Prostate gland (tissue), 2 donors: ENCODE measurements around the gene ZC3H8.

ENCODE experiments used
- CTCF ChIP-seq, 4 experiments: fragments of 200-600 bp in 2 of 4; fragments of 450-650 bp in 2 of 4; sonication (generic) in 2 of 4; IDR thresholded peaks; 1 replicate in 3 of 4; 2 replicates in 1 of 4; pipeline ENCODE4 v1.5.1; 2016 to 2019; ENCODE audit warnings: antibody characterized with exemption in 4 of 4, mild to moderate bottlenecking in 2 of 4, moderate library complexity in 2 of 4
- POLR2A ChIP-seq: fragments of 450-650 bp; IDR thresholded peaks from one replicate; pipeline ENCODE4 v1.6.1; 2016; ENCODE audit warnings: antibody characterized with exemption, mild to moderate bottlenecking
- POLR2AphosphoS5 ChIP-seq: sonication (generic); formaldehyde crosslinking; IDR thresholded peaks from one replicate; pipeline ENCODE4 v1.6.1; 2017; ENCODE audit warnings: antibody characterized with exemption

- no peak for TF ChIP-seq CTCF (IDR thresholded peaks at IDR 0.05)
- TF ChIP-seq POLR2AphosphoS5 = no peak
- TF ChIP-seq POLR2A = no peak
Observed at GRCh38 chr2:112256654-112257053, 1.8 kb upstream of the ZC3H8 start.
